ENCODE measurements around the gene METTL6.
"Not testable (repeated sequence)": the region's sequence is repeated elsewhere in the genome, so short reads cannot be mapped to it uniquely, and the experiment has no call there.

Gene METTL6

DNA sequence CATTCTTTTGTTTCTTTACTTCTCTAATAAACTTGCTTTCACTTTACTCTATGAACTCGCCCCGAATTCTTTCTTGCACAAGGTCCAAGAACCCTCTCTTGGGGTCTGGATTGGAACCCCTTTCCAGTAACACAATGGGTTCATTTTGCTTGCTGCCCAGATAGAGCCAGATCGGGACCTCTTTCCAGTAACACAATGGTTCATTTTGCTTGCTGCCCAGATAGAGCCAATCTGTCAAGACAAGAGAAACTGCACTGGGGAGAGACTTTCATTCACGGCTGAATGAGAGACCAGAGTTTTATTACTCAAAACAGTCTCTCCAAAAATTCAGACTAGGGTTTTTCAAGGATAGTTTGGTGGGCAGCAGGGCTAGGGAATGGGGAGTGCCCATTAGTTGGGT lies 25.4 kb downstream of the METTL6 start:
- no peak for DNase-seq

DNA sequence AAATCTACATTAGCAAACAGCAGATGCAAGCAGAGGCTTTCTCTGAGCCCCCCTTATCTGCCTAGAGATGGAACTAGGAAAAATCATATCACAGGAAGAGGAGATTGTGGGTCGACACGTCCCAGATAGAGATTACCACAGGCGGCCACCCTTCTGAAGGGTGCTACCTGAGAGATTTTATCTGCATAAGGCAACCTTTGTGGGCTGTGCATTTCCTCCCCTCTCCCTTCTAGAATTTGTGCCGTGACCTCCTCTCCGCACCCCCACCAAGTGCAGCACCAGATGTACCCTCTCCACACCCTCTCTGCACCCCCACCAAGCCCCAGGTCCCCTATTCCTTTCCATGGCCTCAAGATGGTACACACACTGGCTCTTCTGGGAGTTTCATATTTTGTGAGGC lies 27.4 kb downstream of the METTL6 start:
- DNase-seq: no peak

DNA sequence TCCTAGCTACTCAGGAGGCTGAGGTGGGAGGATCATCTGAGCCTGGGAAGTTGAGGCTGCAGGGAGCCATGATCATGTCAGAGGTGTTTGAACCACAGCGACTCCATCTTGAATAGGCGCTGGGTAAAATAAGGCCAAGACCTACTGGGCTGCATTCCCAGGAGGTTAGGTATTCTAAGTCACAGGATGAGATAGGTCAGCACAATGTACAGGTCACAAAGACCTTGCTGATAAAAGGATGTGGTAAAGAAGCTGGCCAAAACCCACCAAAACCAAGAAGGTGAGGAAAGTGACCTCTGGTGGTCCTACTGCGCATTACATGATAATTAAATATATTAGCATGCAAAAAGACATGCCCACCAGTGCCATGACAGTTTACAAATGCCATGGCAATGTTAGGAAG lies 28.6 kb downstream of the METTL6 start:
- DNase-seq: peak in 1 of 2 experiments; percentile 33

DNA sequence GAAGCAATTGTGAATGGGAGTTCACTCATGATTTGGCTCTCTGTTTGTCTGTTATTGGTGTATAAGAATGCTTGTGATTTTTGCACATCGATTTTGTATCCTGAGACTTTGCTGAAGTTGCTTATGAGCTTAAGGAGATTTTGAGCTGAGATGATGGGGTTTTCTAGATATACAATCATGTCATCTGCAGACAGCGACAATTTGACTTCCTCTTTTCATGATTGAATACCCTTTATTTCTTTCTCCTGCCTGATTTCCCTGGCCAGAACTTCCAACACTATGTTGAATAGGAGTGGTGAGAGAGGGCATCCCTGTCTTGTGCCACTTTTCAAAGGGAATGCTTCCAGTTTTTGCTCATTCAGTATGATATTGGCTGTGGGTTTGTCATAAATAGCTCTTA lies 34.1 kb downstream of the METTL6 start:
- DNase-seq: not testable (repeated sequence)

DNA sequence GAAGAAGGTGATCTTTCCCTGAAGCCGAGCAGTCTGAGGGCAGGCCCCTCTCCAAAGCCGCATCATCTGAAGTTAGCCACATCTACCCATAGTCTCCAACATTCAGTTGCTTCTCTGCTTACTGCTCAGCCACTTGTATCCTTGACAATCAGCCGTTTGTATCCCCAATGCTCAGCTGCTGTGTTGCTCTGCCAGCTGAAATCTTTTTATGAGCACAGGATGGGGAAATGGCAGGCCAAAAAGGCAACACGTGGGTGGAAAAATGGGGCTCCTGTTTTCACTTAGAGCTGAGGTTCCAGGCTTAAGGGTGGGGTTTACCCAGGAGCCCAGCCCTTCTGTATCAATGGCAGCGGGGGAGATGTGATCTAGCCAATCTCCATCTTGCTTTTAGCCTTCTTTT lies 36.3 kb downstream of the METTL6 start:
- DNase-seq: no peak

DNA sequence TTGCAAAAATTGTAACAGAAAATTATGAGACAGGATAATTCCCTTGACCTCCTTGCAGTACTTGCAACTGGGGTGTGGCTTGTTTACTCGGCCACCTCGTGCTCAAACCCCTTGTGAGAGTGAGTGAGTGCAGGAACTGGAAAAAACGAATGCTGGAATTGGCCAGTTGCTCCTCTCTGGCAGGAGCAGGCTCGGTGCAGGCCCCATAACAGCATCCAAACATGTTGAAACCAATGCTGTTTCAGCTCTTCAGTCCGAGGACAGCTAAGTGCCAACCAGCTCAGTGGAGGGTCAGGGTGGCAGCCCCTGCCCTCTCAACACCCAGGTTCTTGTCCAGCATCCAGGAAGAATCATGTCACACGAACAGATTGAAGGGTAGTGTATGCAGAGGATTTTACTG lies 36.9 kb downstream of the METTL6 start:
- DNase-seq: no peak

DNA sequence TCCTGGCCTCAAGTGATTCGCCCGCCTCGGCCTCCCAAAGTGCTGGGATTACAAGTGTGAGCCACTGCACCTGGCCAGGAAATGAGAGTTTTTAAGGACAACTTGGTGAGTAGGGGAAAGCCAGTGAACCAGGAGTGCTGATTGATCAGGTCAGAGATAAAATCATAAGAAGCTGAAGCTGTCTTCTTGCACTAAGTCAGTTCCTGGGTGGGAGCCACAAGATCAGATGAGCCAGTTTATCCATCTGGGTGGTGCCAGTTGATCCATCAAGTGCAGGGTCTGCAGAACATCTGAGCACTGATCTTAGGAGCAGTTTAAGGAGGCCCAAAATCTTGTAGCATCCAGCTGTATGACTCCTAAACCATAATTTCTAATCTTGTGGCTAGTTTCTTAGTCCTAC lies 39.0 kb downstream of the METTL6 start:
- not testable (repeated sequence) for DNase-seq

DNA sequence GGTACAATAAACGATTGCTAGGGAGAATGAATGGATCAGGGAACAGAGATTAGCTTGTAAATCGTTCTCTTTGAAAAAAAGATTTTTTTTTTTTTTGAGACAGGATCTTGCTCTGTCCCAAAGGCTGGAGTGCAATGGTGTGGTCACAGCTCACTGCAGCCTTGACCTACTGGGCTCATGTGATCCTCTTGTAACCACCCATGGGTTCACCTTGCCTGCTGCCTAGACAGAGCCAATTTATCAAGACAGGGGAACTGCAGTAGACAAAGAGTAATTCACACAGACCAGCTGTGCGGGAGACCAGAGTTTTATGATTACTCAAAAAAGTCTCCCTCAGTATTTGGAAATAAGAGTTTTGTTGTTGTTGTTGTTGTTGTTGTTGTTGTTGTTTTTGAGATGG lies 39.6 kb downstream of the METTL6 start:
- no peak for DNase-seq

DNA sequence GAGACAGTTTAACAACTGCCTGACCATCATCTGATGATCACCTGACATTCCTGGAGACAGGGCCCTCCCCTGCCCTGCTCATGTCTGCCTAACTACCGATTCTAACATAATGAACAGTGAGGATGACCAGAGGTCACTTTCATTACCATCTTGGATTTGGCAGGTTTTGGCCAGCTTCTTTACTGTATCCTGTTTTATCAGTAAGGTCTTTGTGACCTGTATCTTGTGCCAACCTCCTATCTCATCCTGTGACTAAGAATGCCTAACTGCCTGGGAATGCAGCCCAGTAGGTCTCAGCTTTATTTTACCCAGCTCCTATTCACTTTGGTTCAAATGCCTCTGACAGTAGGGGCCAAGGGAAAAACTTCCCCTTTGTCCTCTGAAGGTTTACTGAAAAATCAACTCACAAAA lies 40.2 kb downstream of the METTL6 start:
- DNase-seq: peak in 1 of 2 experiments; percentile 46

DNA sequence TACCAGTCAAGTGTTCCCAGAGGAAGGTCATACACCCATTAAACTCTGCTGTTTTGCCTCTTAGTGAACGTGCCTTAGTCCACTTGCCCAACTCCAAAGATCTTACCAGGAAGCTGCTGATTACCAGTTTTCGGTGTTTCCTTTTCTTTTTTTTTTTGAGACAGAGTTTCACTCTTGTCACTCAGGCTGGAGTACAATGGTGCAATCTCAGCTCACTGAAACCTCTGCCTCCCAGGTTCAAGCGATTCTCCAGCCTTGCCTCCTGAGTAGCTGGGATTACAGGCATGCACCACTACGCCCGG lies 40.7 kb downstream of the METTL6 start:
- DNase-seq: not testable (repeated sequence)

DNA sequence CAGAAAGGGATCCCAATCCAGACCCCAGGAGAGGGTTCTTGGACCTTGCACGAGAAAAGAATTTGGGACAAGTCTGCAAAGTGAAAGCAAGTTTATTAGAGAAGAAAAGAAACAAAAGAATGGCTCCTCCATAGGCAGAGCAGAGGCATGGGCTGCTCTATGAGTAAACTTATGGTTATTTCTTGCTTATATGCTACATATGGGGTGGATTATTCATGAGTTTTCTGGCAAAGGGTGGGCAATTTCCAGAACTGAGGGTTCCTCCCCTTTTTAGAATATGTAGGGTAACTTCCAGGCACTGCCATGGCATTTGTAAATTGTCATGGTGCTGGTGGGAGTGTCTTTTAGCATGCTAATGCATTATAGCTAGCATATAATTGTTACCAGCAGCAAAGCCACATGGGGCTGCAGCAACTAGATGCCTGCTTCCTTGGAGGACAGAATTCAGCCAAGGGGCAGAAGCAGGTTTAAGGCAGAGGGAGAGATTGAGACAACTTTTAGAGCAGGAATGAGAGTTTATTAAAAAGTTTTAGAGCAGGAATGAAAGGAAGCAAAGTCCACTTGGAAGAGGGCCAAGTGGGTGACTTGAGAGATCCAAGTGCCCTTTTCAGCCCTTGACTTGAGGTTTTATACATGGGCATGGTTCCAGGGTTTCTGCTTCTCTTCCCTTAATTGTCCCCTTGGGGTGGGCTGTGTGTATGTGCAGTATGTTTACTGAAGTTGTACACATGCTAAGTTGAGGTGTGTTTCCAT lies 41.3 kb downstream of the METTL6 start:
- no peak for DNase-seq

DNA sequence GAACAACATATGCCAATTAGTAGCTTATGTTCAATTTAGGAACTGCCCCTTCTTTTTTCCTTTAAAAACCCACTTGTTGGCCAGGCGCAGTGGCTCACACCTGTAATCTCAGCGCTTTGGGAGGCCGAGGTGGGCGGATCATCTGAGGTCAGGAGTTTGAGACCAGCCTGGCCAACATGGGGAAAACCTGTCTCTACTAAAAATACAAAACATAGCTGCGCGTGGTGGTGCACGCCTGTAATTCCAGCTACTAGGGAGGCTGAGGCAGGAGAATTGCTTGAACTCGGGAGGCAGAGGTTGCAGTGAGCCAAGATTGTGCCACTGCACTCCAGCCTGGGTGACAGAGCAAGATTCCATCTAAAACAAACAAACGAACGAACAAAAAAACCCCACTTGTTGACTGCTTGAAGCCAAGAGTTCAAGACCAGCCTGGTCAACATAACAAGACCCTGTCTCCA lies 42.1 kb downstream of the METTL6 start:
- DNase-seq: not testable (repeated sequence)

DNA sequence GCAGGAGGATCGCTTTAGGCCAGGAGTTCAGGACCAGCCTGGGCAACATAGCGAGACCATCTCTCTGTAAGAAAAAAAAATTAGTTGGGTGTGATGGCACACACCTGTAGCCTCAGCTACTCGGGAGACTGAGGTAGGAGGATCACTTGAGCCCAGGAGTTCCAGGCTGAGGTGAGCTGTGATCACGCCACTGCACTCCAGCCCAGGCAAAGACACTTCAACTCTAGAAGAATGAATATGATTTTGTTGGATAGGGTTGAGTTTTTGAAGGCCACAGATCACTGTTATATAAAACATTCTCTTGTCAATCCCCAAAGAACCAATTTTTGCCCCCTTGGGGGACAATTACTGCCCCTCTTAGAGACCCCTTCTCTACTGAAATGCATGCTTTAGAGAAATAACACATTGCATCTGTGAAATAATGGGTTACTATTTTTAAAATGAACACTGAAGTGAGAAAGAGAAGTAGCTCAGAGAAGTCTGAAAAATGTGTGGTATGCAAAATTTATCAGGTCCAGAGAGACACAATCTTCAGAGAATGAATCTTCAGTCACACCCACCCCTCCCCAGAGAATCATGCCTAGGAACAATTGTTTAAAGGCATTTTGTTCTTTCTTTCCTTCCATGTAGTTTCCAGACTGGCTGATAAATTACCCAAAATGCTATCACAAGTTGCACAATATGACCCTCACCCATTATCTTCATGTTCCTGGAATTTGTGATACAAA lies 42.7 kb downstream of the METTL6 start:
- no peak for DNase-seq

DNA sequence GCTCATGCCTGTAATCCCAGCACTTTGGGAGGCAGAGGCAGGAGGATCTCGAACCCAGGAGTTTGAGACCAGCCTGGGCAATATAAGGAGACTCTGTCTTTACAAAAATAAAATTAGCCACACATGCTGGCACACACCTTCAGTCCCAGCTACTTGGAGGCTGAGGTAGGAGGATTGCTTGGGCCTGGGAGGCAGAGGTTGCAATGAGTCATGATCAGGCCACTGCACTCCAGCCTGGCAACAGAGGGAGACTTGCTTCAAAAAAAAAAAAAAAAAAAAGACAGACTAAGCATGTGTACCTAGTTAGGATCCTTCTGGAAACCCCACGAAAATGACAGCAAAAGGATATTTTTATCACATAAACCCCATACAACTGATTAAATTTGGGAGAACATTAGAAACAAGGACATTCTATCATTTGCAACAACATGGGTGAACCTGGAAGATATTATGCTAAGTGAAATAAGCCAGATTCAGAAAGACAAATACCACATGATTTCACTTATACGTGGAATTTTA lies 44.9 kb downstream of the METTL6 start:
- DNase-seq: no peak

DNA sequence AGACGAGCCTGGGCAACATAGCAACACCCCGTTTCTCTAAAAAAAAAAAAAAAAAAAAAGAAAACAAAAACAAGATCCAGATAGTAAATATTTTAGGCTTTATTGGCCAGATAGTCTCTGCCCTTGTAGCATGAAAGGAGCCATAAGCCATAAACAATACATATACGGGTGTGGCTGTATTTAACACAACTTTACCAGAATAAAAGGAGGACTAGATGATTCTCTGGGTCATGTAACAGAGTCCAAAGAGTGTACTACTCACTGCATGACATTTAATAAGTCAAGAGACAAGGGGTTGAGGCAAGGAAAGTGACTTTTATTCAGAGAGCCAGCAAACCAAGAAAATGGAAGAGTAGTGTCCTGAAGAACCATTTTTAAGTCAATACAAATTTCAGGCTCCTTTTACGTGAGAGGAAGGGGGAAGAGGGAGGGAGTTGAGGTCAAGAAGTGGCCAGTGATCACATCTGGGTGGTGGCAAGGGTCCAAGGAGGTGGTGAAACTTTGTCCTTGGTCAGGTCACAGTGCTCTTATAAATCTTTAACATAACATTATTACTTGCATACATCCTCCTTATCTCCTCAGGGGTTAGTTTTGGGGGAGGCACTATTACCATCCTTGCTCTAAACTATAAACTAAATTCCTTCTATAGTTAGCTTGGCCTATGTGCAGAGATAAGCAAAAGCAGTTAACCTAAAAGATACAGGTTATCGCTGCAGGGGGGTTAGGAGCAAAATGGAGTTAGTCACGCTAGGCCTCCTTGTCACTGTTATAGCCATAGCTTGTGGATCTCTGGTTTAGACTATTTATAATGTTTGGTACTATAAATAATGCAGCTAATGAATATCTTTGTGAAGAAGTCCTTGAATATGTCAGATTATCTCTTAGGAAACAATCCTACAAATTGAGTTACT lies 46.1 kb downstream of the METTL6 start:
- DNase-seq: no peak

DNA sequence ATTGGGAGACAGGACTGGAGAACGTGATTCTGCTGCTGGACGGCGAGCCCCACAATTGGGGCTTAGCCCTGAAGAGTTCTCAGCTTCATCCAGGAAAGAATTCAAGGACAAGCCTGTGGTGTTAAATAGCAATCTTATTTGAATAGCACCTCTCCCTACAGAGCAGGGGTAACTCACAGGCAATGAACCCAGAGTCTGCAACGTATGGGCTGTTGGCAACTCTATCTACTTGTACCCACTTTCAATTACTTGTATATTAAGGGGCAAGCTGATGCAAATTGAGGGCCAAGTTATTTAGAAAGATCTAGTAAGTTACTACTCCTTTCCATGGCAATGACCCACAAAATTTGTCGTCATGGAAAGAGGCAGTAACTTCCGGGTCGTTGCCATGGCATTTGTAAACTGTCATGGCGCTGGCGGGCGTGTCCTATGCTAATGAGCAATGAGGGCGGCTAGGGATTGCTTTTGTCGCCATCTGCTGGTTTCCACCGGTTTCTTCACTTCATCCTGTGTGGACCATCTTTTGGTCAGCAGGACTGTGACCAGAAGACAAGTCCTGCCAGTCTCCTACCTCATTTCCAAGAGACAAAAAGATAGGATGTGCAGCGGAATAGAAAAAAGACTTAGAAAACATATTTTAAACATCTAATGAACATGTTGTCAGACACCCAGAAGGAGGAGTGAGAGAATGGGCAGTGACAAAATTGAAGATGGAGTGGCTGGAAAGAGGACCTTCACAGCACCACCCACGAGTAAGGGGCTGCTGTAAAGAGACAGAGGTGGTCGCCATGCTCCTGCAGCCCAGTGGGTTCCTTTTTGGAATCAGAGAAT lies 49.2 kb downstream of the METTL6 start:
- peak; percentile 81 to 93 for DNase-seq

DNA sequence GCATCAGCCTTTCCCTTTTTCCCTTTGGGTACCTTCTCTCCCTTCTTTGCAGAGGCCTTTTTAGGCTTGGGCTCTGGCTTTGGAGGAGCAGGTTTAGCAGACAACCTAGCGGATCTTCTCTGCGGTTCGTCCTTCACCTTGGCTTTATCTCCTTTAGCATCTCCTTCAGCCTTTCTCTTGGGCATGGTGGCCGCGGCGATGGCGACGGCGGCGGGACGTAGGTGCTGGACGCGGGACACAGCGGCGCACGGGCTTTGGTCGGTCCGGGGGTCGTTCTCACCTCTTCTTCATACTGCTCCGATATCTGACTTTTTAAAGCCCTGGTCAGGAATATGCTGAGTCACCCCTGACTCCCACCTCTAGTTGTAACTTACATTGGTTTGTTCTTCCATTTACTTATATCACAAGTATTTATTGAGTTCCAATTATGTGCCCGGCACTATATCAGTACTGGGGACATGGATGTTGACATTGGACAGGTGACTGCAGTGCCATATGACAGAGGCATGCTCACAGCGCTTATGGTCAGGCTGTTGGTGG lies 51.8 kb downstream of the METTL6 start:
- DNase-seq: no peak

DNA sequence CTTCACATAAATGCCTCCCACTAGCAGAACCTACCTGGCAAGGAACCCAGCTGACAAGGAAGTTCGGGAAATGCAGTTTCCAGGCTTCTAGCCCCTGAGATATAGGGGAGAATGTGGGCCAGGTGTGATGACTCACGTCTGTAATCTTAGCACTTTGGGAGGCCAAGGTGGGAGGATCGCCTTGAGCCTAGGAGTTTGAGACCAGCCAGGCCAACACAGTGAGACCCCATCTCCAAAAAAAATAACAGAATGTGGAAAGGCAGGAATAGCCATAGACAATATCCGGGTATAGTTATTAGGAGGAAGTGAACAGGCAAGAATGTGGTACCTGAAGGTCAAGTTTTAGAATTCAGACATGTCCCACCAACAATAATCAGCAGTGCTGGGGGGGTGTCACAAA lies 54.4 kb downstream of the METTL6 start:
- DNase-seq: no peak

DNA sequence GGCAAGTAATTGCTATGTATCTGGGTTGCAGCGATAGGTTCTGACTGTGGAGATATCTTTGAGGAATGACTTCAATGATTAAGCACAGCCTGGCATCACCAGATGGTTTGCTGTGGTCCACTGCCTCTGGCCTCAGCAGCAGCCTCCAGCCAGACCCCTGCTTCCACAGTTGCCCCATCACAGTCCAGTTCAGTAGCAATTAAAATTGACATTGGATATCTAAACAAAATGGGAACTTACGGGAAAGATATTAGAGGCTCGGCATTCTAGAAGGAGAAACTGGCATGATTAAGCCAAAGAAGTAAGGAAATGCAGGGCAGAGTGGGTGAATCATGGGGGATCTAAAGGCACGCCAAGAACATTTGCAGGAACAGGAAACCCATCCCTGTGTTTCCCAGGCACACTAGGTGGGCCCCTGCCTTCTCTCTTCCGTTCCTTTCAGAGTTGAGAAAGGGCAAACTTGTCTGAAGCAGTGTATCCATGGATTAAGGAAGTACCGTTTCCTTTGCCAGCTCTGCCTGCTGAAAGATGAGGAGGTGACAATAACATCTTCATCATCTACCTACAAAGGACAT lies 58.7 kb downstream of the METTL6 start:
- no peak for DNase-seq

DNA sequence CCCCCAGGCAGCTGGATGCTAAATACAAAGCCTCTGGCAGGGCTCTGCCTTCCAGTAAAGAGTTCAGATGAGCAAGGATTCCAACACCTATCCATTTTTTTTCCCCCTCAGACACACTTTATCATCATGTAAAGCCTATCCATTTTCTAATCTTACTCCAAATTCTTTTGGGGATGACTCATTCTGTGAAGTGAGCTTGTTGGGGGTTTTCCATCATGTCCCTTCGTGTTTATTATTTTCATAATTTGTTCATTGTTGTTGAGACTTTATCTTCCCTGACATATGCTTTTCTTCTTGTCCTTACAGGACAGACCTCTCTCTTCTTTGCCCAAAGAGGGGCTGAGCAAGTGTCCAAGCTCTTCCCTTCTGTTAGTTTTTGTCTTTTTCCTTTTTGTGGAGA lies 60.3 kb downstream of the METTL6 start:
- peak in 1 of 2 experiments; percentile 19 for DNase-seq

DNA sequence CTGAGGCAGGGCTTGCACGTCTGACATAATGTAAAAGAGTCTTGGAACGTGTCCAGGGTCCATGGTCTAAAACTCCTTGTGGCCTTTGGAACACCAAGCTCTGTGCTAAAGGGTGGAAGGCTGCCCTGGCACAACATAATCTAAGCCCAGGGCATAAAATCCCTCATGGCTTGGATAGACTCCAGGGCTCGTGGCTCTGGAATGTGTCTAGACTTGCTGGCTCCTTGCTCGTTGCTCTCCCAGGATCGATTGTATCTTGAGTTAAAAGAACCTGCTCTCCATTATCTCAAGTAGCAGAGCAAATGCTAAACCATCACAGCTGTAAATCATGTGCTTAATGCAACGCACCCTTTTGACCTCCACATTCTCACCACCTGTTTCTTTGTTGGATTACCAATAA lies 63.3 kb downstream of the METTL6 start:
- DNase-seq: not testable (repeated sequence)
